ENCODE data around the gene INAFM2. TPM values are rescaled to one million over a fixed set of nuclear protein-coding genes. Genes with fewer than 3 reads are reported as not detected.

Gene INAFM2
- total and polyA plus RNA-seq, 2 of the 4 experiments (the other 2 are of a cell fraction): 10.4 to 14.0 TPM

- Histone ChIP-seq H3K36me3 (ENCODE audit: control insufficient read depth, insufficient read depth, low read length) (no peaks in the 10 kb centered on the region), H3K9ac (ENCODE audit: low read depth, low read length) (peak overlapping the region; percentile 73; the same call in 1 of the 2 replicates), H3K14ac (replicated peaks; ENCODE audit: low read depth, low read length) (peak overlapping the region; percentile 69), H3K9me1 (ENCODE audit: insufficient read depth, low read length) (peaks cover 20% of the 10 kb centered on the region), H4K91ac (ENCODE audit: insufficient read depth, low read depth, low read length) (peak overlapping the region; percentile 14; the same call in 1 of the 2 replicates), H3K27me3 (ENCODE audit: control insufficient read depth, insufficient read depth, low read length) (no peaks in the 10 kb centered on the region; the same call in 1 of the 2 replicates), H3K23ac (ENCODE audit: low read depth, low read length) (peak overlapping the region; percentile 69), H3K4ac (ENCODE audit: low read depth, low read length) (peak overlapping the region; percentile 47; the same call in 1 of the 2 replicates), H3K9me3 (ENCODE audit: control insufficient read depth, insufficient read depth, low read length) (no peaks in the 10 kb centered on the region), H2BK15ac (ENCODE audit: low read depth, low read length) (no peak overlapping the region), H2AK9ac (replicated peaks; ENCODE audit: low read depth, low read length, poor library complexity) (no peak overlapping the region), H4K20me1 (ENCODE audit: insufficient read depth, low read length) (0 out of 2 replicates have a peak, but pooled peaks cover 12% of the 10 kb centered on the region), H2BK20ac (ENCODE audit: low read depth, low read length) (no peak overlapping the region), H3K4me2 (ENCODE audit: low read depth, low read length) (peak overlapping the region; percentile 97), H3K4me1 (ENCODE audit: control insufficient read depth, insufficient read depth, low read length) (peaks cover 38% of the 10 kb centered on the region), H3K4me3 (ENCODE audit: insufficient read depth, low read depth, low read length) (peak overlapping the region; percentile 89), H3K27ac (ENCODE audit: insufficient read depth, low read length) (no peak overlapping the region), H2BK120ac (ENCODE audit: low read depth, low read length) (peak overlapping the region; percentile 2; the same call in 1 of the 2 replicates), H3K18ac (ENCODE audit: low read depth, low read length) (peak overlapping the region; percentile 11; the same call in 1 of the 2 replicates), H4K5ac (ENCODE audit: low read depth, low read length) (0 out of 2 replicates have a peak overlapping the region, but pooled peaks have one; percentile 4), H4K8ac (ENCODE audit: low read depth in 2 of 2, low read length in 2 of 2) (peak overlapping the region; percentile 7 to 32; a peak in 2 of 4 replicates), H3K79me1 (ENCODE audit: low read depth in 1 of 2, low read length in 2 of 2) (peaks cover 36 to 50% of the 10 kb centered on the region in 2 experiments), H2AFZ (replicated peaks; ENCODE audit: low read length, poor library complexity) (no peak overlapping the region), H2AK5ac (ENCODE audit: low read depth, low read length) (peak overlapping the region; percentile 74; the same call in 1 of the 2 replicates), H2BK5ac (ENCODE audit: low read depth, low read length, poor library complexity, severe bottlenecking) (peak overlapping the region; percentile 45), H3K56ac (ENCODE audit: extremely low read depth, insufficient read depth, low read length) (peak overlapping the region; percentile 42; the same call in 1 of the 2 replicates)
- DNase-seq (peak; percentile 37), ATAC-seq (ENCODE audit: low read depth) (no peak)
- ChIA-PET CTCF (interaction anchor here (0.6 to 1.7 kb wide), 4 partner anchors 13 to 46 kb away, joined by 3 to 5 read pairs (median 4); no protein-coding TSS in a partner anchor), POLR2A (ENCODE audit: unreplicated experiment) (interaction anchor here (0.6 kb wide), 1 partner anchor 121 kb away, joined by 3 read pairs; no protein-coding TSS in a partner anchor)
- intact Hi-C loops (cut with micrococcal nuclease): no loop called here
- in situ Hi-C loops (cut with MboI; ENCODE audit: low sequenced_read_pairs): no loop called here
- no CpG with 5 or more reads among the region's 2 CpGs for WGBS, 2 experiments (ENCODE audit: extremely low coverage in 2 of 2, insufficient read length in 1 of 2)
- BruUV-seq (replicated peaks): no TSS peak
- dilution Hi-C loops (cut with HindIII; ENCODE audit: low sequenced_read_pairs, unreplicated experiment): no loop called here
- TF ChIP-seq CHD1 (IDR thresholded peaks at IDR 0.05; ENCODE audit: low read depth, low read length): no peak
- TF ChIP-seq CEBPB (IDR thresholded peaks at IDR 0.05; ENCODE audit: low read depth, low read length): no peak
- no peak for TF ChIP-seq NFE2L2 (IDR thresholded peaks at IDR 0.05; ENCODE audit: low read depth, low read length)
- TF ChIP-seq MAZ (IDR thresholded peaks at IDR 0.05; ENCODE audit: borderline replicate concordance, low read depth, low read length): no peak
- TF ChIP-seq SMC3 (IDR thresholded peaks at IDR 0.05; ENCODE audit: low read depth, low read length): no peak
- no peak for TF ChIP-seq CTCF (conservative IDR thresholded peaks at IDR 0.05; ENCODE audit: low read depth, low read length)
- no peak for TF ChIP-seq FOS (IDR thresholded peaks at IDR 0.05; ENCODE audit: low read depth, low read length)
- no peak for TF ChIP-seq RFX5 (IDR thresholded peaks at IDR 0.05; ENCODE audit: low read depth, low read length)
- TF ChIP-seq RCOR1 (IDR thresholded peaks at IDR 0.05; ENCODE audit: insufficient replicate concordance, low read length): no peak
- no peak for TF ChIP-seq USF2 (IDR thresholded peaks at IDR 0.05; ENCODE audit: low read depth, low read length)
- TF ChIP-seq RAD21 (IDR thresholded peaks at IDR 0.05; ENCODE audit: low read length): no peak
- TF ChIP-seq MXI1 (IDR thresholded peaks at IDR 0.05; ENCODE audit: borderline replicate concordance, low read depth, low read length): no peak
- TF ChIP-seq MAFK (IDR thresholded peaks at IDR 0.05; ENCODE audit: low read depth, low read length): no peak
- no peak for TF ChIP-seq BHLHE40 (IDR thresholded peaks at IDR 0.05; ENCODE audit: low read depth, low read length)
- no peak for TF ChIP-seq POLR2A (IDR thresholded peaks at IDR 0.05; ENCODE audit: low read depth, low read length)
- no peak for TF ChIP-seq ELK1 (IDR thresholded peaks at IDR 0.05; ENCODE audit: borderline replicate concordance, low read depth, low read length)
Measured at GRCh38 chr15:40325188-40325587, 1.7 kb downstream of the INAFM2 start.
